HG03103 (cell line): Measurements from ENCODE around the gene NEUROD1.
"Not testable (repeated sequence)": the region's sequence is repeated elsewhere in the genome, so short reads cannot be mapped to it uniquely, and the experiment has no call there.

Experiments
- ATAC-seq: cut with Tn5 transposase; IDR thresholded peaks from one replicate; pipeline ENCODE4 v1.9.1; 2021; ENCODE audit warnings: low read depth; ENCODE audit not compliant: unreplicated experiment

The NEUROD1 gene

GRCh38 chr2:181680055-181680936 is at the start of gene NEUROD1:
Gene NEUROD1 (minus strand): TSS chr2:181680517. CDS start chr2:181678860, 1,657 bp downstream.
- ATAC-seq = no peak

GRCh38 chr2:181725476-181725875 is 45.2 kb upstream of the NEUROD1 start:
- no peak for ATAC-seq

DNA sequence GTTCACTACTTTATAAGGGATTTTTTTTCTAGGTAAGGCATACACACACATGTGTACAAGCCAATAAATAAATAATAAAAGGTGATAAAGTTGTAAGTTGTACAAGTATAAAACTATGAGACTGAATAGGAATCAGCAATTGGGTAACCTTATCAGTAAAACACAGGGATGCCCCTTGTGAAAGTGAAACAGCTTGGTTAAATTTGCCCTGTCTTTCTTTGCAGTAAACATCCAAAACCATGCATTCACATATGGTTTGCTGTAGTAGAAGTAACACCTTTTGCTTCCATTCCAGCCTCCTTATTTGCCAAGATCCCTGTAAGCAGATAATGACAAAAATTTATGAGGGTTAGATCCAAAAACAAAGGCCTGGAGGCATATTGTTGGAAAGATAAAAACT is 44.3 kb upstream of the NEUROD1 start:
- ATAC-seq = no peak

GRCh38 chr2:181723731-181724130 is 43.4 kb upstream of the NEUROD1 start:
- ATAC-seq = no peak

DNA sequence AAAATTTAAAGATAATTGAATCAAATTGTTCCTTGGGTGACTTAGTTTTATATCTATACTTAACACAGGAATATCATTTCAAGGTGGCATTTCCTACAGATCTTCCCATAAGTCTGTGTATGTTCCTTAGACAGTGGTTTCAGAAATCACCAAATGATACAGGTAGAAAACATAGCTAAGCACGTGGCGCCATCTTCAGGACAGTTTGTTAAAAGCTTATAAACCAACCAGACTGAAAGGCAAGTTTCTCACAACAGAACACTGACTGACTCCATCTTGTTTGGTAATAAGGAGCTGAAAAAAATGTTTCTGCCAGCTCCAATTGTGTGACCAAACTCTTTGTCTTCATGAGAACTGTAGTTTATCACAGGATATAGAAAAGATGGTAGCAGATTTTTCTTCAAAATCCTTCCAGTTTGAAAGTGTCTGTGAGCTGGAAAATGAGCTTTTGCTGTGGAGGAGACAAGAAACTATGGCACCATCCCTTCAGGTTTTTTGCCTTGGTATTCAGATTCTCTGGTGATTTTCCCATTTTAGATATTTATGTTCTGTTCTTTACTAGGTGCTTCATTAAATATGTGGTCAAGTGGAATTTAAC is 34.8 kb upstream of the NEUROD1 start:
- ATAC-seq = peak; percentile 87

- not testable (repeated sequence) for ATAC-seq
Observed at GRCh38 chr2:181711051-181711450, 30.7 kb upstream of the NEUROD1 start.

GRCh38 chr2:181702519-181702918 is 22.2 kb upstream of the NEUROD1 start:
- not testable (repeated sequence) for ATAC-seq

DNA sequence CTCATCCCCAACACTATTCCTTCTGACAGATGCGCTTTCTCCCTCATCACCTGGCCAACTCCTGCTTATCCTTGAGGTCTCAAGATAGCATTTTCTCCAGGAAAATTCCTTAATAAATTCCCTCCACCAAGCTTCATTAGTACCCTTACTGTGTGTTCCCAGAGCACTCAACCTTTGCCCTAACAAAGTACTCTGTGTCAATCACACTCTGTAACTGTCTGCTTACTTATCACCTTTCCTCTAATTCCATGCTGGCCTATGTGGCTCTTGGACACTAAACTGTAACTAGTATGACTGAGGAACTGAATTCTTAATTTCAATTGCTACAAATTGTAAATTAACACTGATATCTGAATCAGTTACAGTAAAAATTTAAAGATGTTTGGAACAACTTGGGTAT is 17.9 kb upstream of the NEUROD1 start:
- ATAC-seq = no peak

GRCh38 chr2:181697571-181697970 is 17.3 kb upstream of the NEUROD1 start:
- no peak for ATAC-seq

GRCh38 chr2:181697126-181697525 is 16.8 kb upstream of the NEUROD1 start:
- no peak for ATAC-seq

DNA sequence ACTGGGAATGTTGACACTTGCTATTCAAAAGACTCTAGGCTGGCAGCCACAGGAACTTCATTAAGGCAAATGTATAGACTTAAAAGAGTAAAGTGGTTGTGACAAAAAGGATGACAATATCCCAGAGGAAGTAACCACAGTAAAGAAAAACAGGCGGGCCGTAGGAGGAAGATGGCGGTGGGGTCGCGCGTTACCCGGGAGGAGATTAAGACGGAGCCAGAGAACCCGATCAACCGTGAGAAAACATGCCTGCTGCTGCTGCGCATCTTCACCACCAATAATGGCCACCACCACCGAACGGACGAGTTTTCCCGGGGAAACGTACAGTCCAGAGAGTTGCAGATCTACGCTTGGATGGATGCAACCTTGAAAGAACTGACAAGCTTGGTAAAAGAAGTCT is 14.0 kb upstream of the NEUROD1 start:
- no peak for ATAC-seq

DNA sequence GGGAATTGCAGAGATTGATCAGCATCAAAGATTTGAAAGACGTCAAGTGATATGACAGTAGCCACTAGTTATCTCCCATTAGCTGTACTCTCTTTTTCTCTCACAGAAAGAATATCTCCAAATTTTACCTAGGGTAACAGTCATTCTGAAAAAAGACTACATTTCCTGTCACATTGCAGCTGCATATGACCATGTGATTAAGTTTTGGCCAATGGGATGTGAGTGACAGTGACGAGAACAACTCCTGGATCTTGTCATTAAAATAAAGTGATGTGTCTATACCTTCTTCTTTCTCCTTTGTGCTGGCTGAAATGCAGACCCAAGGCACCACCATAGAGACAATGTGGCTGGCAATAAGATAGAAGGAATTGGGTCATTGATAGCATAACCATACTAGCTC is 10.5 kb upstream of the NEUROD1 start:
- ATAC-seq = no peak

DNA sequence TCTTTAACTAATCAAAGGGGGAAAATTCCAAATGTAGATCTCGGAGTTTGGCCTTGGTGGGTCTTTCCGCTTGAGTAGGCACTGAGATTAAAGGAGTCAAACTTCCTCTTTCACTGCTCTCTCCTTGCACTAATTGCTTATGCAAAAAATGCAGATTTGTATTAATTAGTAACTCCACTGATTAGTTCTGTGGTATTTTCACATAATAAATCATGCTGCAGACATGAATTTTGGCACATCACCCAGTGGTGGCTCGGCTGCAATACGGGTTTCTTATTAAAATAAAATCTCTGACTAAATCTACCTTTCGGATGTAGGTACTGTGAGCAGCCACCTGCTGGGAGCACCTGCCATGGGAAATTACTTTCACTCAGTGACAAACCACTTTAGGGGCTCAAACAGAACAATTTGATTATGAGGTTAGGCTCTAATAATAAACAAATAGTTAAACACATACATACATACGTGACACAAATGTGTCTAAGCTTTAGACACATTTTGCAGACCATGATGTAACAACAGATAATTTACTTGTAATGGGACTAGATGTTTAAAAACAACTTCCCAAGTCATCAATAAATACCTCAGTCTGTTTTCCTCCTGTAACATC is 6.4 kb upstream of the NEUROD1 start:
- ATAC-seq = no peak

- no peak for ATAC-seq
Observed at GRCh38 chr2:181685150-181685688, 4.9 kb upstream of the NEUROD1 start.

DNA sequence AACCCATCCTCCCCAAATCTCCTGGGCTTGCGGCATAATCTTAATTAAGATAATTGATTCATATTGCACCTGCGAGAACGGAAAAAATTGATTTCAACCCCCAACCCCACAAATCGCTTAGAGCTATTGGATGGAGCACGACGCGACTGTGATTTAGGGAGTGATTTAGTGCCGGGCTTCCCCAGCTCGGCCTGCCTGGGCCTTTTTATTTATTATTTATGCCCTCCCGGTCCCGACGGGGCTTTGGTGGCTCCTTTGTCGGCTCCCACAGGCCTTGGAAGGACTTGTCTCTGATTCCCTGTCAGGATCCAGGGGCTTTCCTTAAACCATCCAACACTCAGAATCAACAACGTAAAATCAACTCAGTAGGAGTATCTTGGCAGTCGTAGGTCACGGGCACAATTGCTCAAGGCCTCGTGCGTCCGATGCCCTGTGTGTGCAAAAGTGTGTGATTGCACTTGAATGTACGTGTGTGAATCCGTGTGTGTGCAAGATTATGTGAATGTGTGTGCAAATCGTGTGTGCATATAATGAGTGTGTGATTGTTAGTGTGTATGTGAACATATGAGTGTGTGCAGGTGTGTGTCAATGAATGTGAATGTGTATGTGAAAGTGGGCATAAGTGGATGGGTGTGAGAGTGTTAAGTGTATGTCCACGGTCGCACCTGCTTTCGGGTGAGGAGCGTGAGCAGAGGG is 4.3 kb upstream of the NEUROD1 start:
- ATAC-seq = no peak

DNA sequence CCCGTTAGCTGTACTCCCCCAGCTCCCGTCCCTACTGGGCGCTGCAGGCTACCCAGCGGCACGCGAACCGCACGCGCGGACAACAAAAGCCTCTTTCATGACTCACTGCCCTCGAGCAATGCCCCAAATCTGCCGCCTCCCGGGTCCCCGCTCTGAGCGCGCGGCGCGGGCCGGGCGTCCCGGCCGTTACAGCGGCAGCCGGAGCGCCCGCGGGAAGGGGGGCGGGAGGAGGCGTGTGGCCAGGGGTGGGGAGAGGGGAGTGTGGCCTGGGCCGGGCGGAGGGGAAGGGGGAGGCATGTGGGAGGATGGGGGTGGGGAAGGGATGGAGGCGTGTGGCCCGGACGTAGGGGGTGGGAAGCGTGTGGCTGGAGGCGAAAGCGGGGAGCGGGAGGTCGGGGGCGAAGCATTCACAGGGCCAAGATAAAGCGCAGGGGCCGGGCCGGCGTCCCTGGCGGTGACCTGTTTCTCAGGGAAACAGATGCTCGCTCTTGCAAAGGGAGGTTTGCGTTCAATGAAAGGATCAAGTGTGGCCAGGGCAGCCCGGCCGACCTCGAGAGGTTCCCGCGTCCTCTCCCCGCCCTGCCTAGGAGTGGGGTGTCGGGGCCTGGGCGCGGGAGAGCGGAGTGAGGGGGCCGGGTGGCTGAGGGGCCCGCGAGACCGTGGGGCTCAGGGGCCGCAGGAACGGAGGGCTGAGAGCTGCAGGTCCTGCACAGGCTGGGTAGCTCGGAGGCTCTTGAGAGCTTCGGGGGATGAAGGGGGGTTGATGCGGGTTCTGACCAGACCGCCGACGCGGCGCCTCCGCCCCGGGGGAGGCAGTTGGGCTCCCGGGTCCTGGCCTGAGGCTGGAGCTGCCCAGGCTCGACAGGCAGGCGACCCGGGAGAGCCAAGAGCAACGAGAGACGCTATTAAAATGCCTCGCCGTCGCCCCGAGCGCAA is 3.5 kb upstream of the NEUROD1 start:
- ATAC-seq = no peak

- ATAC-seq = no peak
Observed at GRCh38 chr2:181682795-181683517, 2.6 kb upstream of the NEUROD1 start.

- ATAC-seq = no peak
Observed at GRCh38 chr2:181682026-181682789, 1.9 kb upstream of the NEUROD1 start.
